ENCODE measurements around the gene FAAP20.

The FAAP20 gene

GRCh38 chr1:2204415-2205190 lies 10.0 kb upstream of the FAAP20 start:
- H3K4me1 Mint-ChIP-seq = peaks cover 35% of the 10 kb centered on the region
- H3K4me3 Mint-ChIP-seq = peak overlapping the region; percentile 61 to 78 (median 74)
- H3K9me3 Mint-ChIP-seq = no peaks in the 10 kb centered on the region
- no peak for TF ChIP-seq CTCF (IDR thresholded peaks at IDR 0.05; ENCODE audit: unreplicated experiment in 3 of 3)
- no peaks in the 10 kb centered on the region for H3K36me3 Mint-ChIP-seq (ENCODE audit: low read depth)
- peak overlapping the region in 2 of 3 experiments; percentile 75 to 76 for H3K27ac Mint-ChIP-seq
- H3K27me3 Mint-ChIP-seq (ENCODE audit: low read depth) = no peaks in the 10 kb centered on the region

GRCh38 chr1:2203671-2204414 lies 9.3 kb upstream of the FAAP20 start:
- no peaks in the 10 kb centered on the region for H3K27me3 Mint-ChIP-seq (ENCODE audit: low read depth)
- H3K4me1 Mint-ChIP-seq = peaks cover 36% of the 10 kb centered on the region
- H3K9me3 Mint-ChIP-seq = no peaks in the 10 kb centered on the region
- H3K27ac Mint-ChIP-seq = peak overlapping the region in 2 of 3 experiments; percentile 75 to 76
- no peak for TF ChIP-seq CTCF (IDR thresholded peaks at IDR 0.05; ENCODE audit: unreplicated experiment in 3 of 3)
- H3K36me3 Mint-ChIP-seq (ENCODE audit: low read depth) = no peaks in the 10 kb centered on the region
- peak overlapping the region; percentile 59 to 78 (median 60) for H3K4me3 Mint-ChIP-seq

GRCh38 chr1:2202843-2203601 lies 8.4 kb upstream of the FAAP20 start:
- Mint-ChIP-seq H3K36me3 (ENCODE audit: low read depth) (no peaks in the 10 kb centered on the region), H3K4me3 (no peak overlapping the region), H3K4me1 (peaks cover 32% of the 10 kb centered on the region), H3K27ac (no peak overlapping the region), H3K9me3 (no peaks in the 10 kb centered on the region), H3K27me3 (ENCODE audit: low read depth) (no peaks in the 10 kb centered on the region)
- TF ChIP-seq CTCF (IDR thresholded peaks at IDR 0.05; ENCODE audit: unreplicated experiment in 3 of 3) = no peak

- Mint-ChIP-seq H3K27me3 (ENCODE audit: low read depth) (no peaks in the 10 kb centered on the region), H3K27ac (no peak overlapping the region), H3K4me3 (no peak overlapping the region), H3K9me3 (no peaks in the 10 kb centered on the region), H3K4me1 (peaks cover 26% of the 10 kb centered on the region), H3K36me3 (ENCODE audit: low read depth) (no peaks in the 10 kb centered on the region)
- no peak for TF ChIP-seq CTCF (IDR thresholded peaks at IDR 0.05; ENCODE audit: unreplicated experiment in 3 of 3)
Measured at GRCh38 chr1:2202008-2202575, 7.5 kb upstream of the FAAP20 start.

GRCh38 chr1:2201062-2201461 lies 6.5 kb upstream of the FAAP20 start:
- Mint-ChIP-seq H3K36me3 (ENCODE audit: low read depth) (no peaks in the 10 kb centered on the region), H3K4me1 (peaks cover 20% of the 10 kb centered on the region), H3K27me3 (ENCODE audit: low read depth) (no peaks in the 10 kb centered on the region), H3K4me3 (no peak overlapping the region), H3K27ac (no peak overlapping the region), H3K9me3 (no peaks in the 10 kb centered on the region)
- TF ChIP-seq CTCF (IDR thresholded peaks at IDR 0.05; ENCODE audit: unreplicated experiment in 3 of 3) = no peak

All from nephron (organoid).